Ascending aorta (tissue), 2 donors: ENCODE measurements around the gene GH2. TPM values are rescaled to one million over a fixed set of nuclear protein-coding genes. Genes with fewer than 3 reads are reported as not detected.
A peak's percentile ranks its signal among the peaks of the same experiment; 100 is the strongest.
"Not testable (repeated sequence)": the region's sequence is repeated elsewhere in the genome, so short reads cannot be mapped to it uniquely, and the experiment has no call there.

ENCODE experiments used
- DNase-seq, 2 donors: peaks; one replicate each; pipeline ENCODE4 v3.0.0-alpha.2; 2019; ENCODE audit warnings: low spot score in 2 of 2
- H3K27ac ChIP-seq, 2 donors: fragments of 200-600 bp; sonication (generic); one replicate each; pipeline ENCODE4 v1.5.1; 2016 to 2017; ENCODE audit warnings: mild to moderate bottlenecking in 1 of 2
- H3K27me3 ChIP-seq: fragments of 200-600 bp; sonication (generic); one replicate; pipeline ENCODE4 v1.5.1; 2017
- H3K36me3 ChIP-seq, 2 donors: fragments of 200-600 bp; sonication (generic); one replicate each; pipeline ENCODE4 v1.5.1; 2016
- H3K4me1 ChIP-seq, 2 donors: fragments of 200-600 bp; sonication (generic); one replicate each; pipeline ENCODE4 v1.5.1; 2016 to 2017; ENCODE audit warnings: mild to moderate bottlenecking in 1 of 2
- H3K4me3 ChIP-seq, 2 donors: fragments of 200-600 bp; sonication (generic); one replicate each; pipeline ENCODE4 v1.5.1; 2016 to 2017; ENCODE audit warnings: mild to moderate bottlenecking in 1 of 2
- H3K9me3 ChIP-seq, 2 donors: fragments of 200-600 bp; sonication (generic); one replicate each; pipeline ENCODE4 v1.5.1; 2016
- intact Hi-C: fragments of 100-400 bp; cut with DNase I; formaldehyde crosslinking; loops from one replicate; pipeline ENCODE4 v1.15.1; 2023
- total RNA-seq: library from RNA; depleted of rRNA; stranded (reverse); fragments of >200 nt; gene quantifications from one replicate; pipeline ENCODE4 v1.1.0, GENCODE V29; 2016
- TF ChIP-seq, protein P1 (sequence below), 3 experiments: fragments of 200-600 bp in 2 of 3; fragments of 450-650 bp in 1 of 3; sonication (generic) in 2 of 3; IDR thresholded peaks; one replicate each; pipeline ENCODE4 v1.5.1; 2016 to 2019; ENCODE audit warnings: antibody characterized with exemption in 3 of 3, mild to moderate bottlenecking in 1 of 3, moderate library complexity in 1 of 3

Gene GH2
- total RNA-seq, 1 donor from 2014 or later: not detected

DNA sequence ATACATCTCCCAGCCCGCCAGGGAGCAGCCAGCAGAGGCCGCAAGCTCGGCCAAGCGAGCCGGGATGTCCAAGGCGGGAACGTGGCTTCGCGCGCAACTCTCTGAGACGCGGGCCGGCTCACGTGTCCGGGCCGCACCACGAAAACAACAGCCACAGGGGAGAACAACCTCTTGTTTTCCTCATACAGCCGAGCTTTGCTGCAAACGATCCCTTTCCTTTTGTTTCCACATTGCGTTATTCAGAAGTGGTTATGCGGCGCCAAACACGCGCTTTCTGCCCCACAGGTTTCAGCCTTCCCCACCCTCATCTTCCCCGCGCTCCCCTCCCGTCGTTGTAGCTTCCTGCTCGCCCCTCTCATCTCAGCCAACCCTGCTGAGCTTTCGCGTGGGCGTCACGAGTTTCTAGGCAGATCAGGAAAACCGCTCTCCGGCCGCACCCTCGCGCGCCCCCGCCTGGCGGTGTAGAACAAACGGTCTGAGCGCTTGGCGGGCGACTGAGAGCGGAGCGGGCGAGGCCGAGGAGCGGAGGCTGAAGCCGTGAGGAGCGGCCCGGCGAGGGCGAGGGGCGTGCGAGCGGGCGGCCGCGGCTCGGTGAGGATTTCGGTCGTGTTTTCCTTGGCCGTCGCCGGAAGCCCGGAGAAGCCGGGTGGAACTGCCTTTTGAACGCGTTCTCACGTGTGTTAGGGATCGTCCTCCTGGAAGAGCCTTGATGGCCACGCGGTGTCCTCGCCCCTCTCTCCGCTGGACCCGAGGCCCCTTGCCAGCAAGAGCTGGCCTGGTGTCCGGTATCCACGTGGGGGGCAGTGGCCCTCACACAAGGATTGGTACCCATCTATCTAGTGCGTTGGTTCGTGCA lies 32.7 kb downstream of the GH2 start:
- Histone ChIP-seq H3K27ac (peak overlapping the region; percentile 36 to 41), H3K9me3 (no peaks in the 10 kb centered on the region), H3K4me1 (peaks cover 3 to 5% of the 10 kb centered on the region in 2 donors), H3K4me3 (peak overlapping the region; percentile 23 to 56), H3K27me3 (no peaks in the 10 kb centered on the region), H3K36me3 (no peaks in the 10 kb centered on the region)
- TF ChIP-seq, protein P1, sequence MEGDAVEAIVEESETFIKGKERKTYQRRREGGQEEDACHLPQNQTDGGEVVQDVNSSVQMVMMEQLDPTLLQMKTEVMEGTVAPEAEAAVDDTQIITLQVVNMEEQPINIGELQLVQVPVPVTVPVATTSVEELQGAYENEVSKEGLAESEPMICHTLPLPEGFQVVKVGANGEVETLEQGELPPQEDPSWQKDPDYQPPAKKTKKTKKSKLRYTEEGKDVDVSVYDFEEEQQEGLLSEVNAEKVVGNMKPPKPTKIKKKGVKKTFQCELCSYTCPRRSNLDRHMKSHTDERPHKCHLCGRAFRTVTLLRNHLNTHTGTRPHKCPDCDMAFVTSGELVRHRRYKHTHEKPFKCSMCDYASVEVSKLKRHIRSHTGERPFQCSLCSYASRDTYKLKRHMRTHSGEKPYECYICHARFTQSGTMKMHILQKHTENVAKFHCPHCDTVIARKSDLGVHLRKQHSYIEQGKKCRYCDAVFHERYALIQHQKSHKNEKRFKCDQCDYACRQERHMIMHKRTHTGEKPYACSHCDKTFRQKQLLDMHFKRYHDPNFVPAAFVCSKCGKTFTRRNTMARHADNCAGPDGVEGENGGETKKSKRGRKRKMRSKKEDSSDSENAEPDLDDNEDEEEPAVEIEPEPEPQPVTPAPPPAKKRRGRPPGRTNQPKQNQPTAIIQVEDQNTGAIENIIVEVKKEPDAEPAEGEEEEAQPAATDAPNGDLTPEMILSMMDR (IDR thresholded peaks at IDR 0.05): peak; percentile 73 to 84 (median 84)
- intact Hi-C loops: no loop called here
- DNase-seq: peak; percentile 69 to 95

DNA sequence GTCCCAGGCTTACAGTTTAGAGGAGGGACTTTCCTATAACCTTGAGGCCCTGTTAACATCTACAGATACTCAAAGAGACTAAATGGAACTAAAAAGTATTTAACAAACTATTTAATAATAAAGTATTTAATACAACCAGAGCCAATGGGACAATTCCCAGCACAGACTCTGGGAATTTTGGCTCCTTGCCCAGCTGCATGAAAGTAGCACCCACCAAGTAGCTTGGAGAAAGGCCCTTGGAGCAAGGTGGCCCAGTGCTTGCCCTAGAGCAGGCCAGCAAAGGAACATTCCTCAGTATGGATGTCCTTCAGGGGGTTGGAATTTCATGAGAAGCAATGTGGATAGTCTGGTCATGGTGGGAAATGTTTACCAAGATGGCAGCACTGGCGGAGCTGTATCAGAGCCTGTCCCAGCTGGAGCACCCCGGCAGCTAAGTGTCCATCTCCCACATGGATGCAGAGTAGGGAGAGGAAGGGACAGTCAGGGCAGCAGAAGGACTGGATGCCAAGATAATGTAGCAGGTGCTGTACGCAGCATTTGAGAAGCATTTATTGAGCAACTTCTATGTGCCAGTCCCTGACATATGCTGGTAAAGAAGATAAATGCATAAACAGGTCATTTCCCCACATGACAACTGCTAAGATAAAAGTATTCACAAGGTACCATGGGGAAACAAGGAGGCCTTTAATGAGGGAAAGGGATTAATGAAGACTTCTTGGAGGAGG lies 34.1 kb downstream of the GH2 start:
- peaks cover 7 to 10% of the 10 kb centered on the region in 2 donors for H3K4me1 ChIP-seq
- no peak for DNase-seq

DNA sequence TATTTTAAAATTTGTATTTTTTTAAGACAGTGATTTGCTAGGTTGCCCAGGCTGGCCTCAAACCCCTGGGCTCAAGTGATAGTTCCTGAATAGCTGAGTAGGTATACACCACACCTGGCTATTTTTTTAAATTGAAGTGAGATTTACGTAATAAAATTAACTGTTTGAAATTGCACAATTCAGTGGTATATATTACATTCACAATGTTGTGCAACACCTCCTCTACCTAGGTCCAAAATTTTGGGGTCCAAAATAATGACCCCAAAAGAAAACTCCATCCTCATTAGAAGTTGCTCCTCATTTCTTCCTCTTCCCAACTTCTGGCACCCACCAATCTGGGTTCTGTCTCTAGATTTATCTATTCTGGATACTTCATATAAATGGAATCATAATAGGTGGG lies 36.2 kb downstream of the GH2 start:
- H3K4me3 ChIP-seq: no peak overlapping the region
- intact Hi-C loops: no loop called here
- no peak overlapping the region for H3K27ac ChIP-seq
- H3K9me3 ChIP-seq: no peaks in the 10 kb centered on the region
- H3K4me1 ChIP-seq: peaks cover 15 to 22% of the 10 kb centered on the region in 2 donors
- DNase-seq: no peak
- no peaks in the 10 kb centered on the region for H3K36me3 ChIP-seq
- TF ChIP-seq, protein P1 (IDR thresholded peaks at IDR 0.05): no peak
- H3K27me3 ChIP-seq: no peaks in the 10 kb centered on the region

More for the DNA sequence above, 34.1 kb downstream of the GH2 start:
- H3K9me3 ChIP-seq: no peaks in the 10 kb centered on the region
- H3K4me3 ChIP-seq: no peak overlapping the region
- no peaks in the 10 kb centered on the region for H3K27me3 ChIP-seq
- no peak overlapping the region for H3K27ac ChIP-seq
- no peaks in the 10 kb centered on the region for H3K36me3 ChIP-seq
- intact Hi-C loops: no loop called here
- TF ChIP-seq, protein P1 (IDR thresholded peaks at IDR 0.05): no peak

DNA sequence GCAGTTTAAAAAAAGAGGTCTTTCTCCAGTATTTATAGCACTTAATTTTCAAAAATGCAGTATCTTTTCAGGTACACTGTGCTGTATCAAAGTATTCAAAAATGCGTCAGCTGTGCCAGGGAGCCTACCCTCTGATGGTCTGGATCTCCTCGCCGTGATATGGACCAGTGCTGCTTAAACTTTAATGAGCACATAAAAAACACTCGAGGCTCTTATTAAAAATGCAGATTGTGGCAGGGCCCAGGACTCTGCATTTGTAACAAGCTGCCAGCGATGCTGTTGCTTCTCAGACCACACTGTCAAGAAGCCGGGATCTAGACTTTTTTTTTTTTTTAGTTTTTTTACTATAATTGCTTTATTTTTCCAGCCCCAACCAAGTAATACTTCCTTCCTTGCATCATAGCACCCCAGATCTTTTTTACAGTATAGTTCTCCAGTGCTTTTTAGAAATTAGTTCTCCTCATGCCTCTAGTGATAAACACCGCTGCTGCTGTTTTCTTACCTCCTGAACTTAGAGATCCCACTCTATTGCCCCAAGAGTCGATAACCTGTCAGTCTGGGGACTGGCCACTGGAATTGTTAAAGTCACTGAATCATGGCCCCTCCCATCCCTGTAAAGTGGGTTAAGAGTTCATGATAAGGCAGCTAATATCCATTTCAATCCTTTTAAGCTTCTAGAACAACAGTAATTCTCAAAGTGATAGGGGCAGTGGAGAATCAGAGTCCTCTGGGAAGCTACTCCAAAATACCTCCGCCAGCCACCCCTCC lies 37.6 kb downstream of the GH2 start:
- intact Hi-C loops: loop anchor here (1.0 kb wide), 1 partner anchor 17 kb away; the partner anchor contains the start of genes FTSJ3 and PSMC5
- no peak for DNase-seq
- TF ChIP-seq, protein P1 (IDR thresholded peaks at IDR 0.05): no peak
- Histone ChIP-seq H3K27ac (peak overlapping the region; percentile 89 to 97), H3K36me3 (no peaks in the 10 kb centered on the region), H3K4me3 (peak overlapping the region in 1 of 2 donors; percentile 98), H3K27me3 (no peaks in the 10 kb centered on the region), H3K4me1 (peaks cover 22 to 35% of the 10 kb centered on the region in 2 donors), H3K9me3 (no peaks in the 10 kb centered on the region)

DNA sequence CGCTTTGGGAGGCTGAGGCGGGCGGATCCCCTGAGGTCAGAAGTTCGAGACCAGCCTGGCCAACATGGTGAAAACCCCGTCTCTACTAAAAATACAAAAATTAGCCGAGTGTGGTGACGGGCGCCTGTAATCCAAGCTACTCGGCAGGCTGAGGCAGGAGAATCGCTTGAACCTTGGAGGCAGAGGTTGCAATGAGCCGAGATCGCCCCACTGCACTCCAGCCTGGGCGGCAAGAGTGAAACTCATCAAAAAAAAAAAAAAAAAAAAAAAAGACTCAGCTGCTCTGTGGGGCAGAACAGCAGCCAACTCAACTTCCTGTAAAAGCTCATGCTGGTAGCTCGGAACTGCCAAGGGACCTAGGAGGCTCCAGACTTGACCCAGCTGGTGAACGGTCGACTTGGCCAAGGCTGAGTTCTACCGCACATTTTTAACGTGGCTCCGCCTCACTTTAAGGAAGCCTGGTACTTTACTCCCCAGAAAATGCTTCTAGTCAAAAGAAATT lies 38.3 kb downstream of the GH2 start:
- H3K4me1 ChIP-seq: peaks cover 22 to 39% of the 10 kb centered on the region in 2 donors
- not testable (repeated sequence) for H3K36me3 ChIP-seq, H3K9me3 ChIP-seq, H3K27me3 ChIP-seq
- H3K4me3 ChIP-seq: peak overlapping the region; percentile 83 to 98
- intact Hi-C loops: loop anchor here (1.0 kb wide), 1 partner anchor 16 kb away; the partner anchor contains the start of genes FTSJ3 and PSMC5
- H3K27ac ChIP-seq: peak overlapping the region; percentile 89 to 97
- DNase-seq: peak in 1 of 2 donors; percentile 87
